ENCODE data around the gene PCMTD2.
"Not testable (repeated sequence)": the region's sequence is repeated elsewhere in the genome, so short reads cannot be mapped to it uniquely, and the experiment has no call there.

The PCMTD2 gene

DNA sequence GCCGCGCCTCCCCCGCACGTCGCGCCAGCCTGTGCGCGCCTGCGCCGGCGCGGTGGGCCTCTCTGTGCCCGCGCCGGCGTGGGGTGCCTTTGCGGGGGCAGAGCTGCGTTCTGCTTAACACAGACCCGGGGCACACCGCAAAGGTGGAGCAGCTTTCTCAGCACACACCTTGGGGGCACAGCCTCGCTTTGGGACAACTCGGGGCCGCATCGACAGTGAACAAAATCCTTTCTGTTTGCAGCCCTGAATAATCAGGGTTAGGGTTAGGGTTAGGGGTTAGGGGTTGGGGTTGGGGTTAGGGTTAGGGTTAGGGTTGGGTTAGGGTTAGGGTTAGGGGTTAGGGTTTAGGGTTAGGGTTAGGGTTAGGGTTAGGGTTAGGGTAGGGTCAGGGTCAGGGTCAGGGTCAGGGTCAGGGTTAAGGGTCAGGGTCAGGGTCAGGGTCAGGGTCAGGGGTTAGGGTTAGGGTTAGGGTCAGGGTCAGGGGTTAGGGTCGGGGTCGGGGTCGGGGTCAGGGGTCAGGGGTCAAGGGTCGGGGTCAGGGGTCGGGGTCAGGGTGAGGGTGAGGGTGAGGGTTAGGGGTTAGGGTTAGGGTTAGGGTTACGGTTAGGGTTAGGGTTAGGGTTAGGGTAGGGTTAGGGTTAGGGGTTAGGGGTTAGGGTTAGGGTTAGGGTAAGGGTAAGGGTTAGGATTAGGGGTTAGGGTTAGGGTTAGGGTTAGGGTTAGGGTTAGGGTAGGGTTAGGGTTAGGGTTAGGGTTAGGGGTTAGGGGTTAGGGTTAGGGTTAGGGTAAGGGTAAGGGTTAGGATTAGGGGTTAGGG lies 31.1 kb downstream of the PCMTD2 start:
- not testable (repeated sequence) for DNase-seq (ENCODE audit: low read depth in 2 of 2)

DNA sequence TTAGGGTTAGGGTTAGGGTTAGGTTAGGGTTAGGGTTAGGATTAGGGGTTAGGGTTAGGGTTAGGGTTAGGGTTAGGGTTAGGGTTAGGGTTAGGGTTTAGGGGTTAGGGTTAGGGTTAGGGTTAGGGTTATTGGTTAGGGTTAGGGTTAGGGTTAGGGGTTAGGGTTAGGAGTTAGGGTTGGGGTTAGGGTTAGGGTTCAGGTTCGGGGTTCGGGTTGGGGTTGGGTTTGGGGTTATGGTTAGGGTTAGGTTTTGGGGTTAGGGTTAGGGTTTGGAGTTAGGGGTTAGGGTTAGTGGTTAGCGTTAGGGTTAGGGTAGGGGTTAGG lies 31.7 kb downstream of the PCMTD2 start:
- not testable (repeated sequence) for DNase-seq (ENCODE audit: low read depth in 2 of 2)

DNA sequence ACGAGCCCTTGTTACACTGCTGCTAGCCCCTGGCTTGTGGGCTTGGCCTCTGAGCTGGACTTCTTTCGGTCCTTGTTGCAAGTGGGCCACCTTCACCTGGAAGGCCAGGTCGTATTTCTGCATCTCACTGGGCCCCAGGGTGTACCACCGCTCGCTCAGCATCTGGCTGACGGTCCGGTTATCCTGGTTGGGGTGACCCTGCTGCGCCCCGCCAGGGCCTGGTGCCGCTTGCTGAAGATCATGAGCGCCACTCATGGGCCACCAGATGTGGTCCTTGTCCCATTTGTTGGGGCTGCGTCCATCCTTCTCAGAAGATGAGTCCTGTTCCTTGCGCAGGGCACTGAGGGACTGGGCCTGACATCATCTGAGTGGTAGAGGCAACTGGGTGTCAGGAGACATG lies 36.6 kb downstream of the PCMTD2 start:
- DNase-seq (ENCODE audit: low read depth in 2 of 2): not testable (repeated sequence)

DNA sequence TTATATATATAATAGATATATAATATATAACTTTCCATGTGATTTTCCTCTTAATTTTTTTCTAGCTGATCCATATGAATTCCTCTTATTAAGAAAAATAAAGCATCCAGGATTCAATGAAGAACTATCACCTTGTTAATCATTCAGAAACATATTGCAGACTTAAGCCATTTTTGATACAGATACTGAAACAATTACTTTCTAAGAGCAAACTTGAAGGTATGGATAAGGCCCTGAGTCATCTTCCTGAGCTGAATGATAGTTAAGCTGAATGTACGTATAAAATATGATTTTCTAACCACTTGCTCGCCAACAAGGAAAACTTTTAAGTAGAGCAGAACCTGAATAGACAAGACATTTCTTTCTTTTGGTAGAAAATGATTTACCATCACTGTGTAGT lies 47.5 kb downstream of the PCMTD2 start:
- not testable (repeated sequence) for DNase-seq (ENCODE audit: low read depth in 2 of 2)

DNA sequence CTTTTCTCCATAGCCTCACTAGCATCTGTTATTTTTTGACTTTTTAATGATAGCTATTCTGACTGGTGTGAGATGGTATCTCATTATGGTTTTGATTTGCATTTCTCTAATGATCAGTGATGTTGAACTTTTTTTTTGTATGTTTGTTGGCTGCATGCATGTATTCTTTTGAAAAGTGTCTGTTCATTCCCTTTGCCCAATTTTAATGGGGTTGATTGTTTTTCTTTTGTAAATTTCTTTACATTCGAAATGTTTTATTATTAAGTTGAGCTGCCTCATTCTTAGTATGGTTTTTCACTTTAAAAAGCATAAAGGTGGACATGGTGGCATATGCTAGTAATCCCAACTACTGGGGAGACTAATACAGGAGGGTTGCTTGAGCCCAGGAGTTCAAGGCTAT lies 58.2 kb downstream of the PCMTD2 start:
- not testable (repeated sequence) for DNase-seq (ENCODE audit: low read depth in 2 of 2)

DNA sequence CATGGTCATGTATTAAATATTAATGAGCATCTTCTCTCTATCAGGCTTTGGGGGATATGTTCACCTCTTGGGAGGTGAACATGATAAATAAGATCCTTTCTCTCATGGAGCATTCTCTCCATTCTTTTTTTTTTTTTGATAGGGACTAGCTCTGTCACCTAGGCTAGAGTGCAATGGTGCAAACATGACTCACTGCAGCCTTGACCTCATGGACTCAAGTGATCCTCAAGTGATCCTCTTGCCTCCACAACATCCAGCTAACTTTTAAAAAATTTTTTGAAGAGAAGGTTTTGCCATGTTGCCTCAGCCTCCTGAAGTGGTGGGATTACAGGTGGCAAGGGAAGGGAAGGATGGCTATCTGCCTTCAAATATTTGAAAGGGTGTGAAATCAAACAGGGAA lies 59.8 kb downstream of the PCMTD2 start:
- DNase-seq (ENCODE audit: low read depth in 2 of 2): not testable (repeated sequence)

DNA sequence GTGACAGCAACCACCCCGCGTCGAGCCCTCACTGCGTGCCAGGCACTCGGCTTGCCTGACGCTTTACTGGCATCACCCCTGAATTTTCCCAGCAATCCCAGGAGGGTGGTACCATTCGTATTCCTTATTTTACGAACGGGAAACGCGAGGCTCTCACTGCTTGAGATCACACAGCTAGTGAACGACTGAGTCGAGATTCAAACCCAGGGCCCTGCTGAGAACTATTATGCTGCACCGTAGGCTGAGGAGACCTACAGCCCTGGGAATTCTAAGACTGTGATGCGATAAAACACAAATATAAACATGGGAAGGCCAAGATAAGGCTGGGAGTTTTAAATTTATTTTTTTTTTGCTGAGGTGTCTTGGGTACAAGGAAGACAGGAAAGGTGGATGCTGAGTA lies 60.3 kb downstream of the PCMTD2 start:
- DNase-seq (ENCODE audit: low read depth in 2 of 2): not testable (repeated sequence)

DNA sequence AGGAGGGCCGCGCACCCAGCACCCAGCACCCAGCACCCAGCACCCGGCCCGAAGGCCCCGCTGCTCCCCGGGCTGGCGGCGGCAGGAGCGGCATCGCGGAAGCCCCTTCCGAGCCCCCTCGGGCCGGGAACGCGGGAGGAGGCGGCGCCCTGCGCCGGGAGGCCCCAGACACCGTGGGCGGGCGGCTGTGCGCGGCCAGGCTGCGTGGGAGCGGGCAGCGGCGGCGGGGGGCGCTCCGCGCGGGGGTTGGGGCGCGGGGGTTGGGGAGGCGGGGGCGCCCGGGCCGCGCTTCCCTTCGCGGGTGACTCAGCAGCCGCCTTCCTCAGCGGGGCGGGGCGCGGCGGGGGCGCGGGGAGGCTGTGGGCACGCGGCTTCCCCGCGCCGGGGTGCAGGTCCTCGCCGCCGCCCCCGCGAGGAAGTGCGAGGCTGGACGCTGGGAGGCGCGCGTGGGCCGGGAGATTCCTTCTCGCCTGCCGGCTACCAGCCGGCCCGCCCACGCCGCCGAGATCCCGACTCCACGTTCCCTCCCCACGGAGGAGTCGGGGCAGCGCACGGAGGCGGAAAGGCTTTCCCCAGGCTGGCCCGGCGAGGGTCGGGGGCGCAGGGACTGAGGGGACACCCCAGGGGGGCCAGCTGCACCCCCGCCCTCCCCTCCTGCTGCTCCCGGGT lies 61.0 kb downstream of the PCMTD2 start:
- DNase-seq (ENCODE audit: low read depth in 2 of 2): not testable (repeated sequence)

DNA sequence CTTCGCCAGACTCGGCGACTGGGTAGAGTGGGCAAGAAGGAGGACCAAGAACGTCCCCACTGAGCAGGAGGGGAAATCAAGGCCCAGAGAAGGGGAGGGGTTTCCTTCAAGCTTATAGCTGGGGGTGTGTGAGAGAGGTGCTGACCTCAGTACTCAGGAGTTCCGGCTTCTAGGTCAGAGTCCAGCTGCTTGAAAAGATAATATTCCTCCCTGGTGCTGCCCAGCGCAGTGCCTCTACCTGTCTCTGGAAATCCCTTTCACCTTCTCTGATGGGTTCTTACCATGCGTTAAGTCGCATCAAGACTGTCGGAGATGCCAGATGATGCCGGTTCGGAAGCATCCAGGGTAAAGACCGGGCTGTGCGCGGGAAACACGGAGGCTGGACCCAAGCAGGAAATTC lies 61.8 kb downstream of the PCMTD2 start:
- not testable (repeated sequence) for DNase-seq (ENCODE audit: low read depth in 2 of 2)

DNA sequence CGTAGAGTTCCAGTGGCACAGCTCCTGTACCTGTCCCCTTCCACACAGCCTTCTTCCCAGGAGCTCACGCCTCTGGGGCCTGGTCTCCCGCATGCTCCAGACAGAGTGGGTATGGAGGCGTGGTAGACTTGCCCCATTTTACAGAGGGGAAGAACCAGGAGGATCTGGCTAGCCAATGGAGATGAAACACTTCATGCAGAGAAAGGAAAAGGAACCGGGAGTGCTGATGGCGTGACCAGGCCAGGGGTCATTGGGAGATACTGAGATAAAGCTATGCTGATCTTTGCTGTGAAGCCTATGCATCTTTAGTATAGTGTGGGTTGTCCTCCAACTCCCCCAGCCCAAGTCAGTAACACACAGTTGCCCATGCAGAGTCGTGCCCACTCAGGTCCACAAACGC lies 62.5 kb downstream of the PCMTD2 start:
- not testable (repeated sequence) for DNase-seq (ENCODE audit: low read depth in 2 of 2)

DNA sequence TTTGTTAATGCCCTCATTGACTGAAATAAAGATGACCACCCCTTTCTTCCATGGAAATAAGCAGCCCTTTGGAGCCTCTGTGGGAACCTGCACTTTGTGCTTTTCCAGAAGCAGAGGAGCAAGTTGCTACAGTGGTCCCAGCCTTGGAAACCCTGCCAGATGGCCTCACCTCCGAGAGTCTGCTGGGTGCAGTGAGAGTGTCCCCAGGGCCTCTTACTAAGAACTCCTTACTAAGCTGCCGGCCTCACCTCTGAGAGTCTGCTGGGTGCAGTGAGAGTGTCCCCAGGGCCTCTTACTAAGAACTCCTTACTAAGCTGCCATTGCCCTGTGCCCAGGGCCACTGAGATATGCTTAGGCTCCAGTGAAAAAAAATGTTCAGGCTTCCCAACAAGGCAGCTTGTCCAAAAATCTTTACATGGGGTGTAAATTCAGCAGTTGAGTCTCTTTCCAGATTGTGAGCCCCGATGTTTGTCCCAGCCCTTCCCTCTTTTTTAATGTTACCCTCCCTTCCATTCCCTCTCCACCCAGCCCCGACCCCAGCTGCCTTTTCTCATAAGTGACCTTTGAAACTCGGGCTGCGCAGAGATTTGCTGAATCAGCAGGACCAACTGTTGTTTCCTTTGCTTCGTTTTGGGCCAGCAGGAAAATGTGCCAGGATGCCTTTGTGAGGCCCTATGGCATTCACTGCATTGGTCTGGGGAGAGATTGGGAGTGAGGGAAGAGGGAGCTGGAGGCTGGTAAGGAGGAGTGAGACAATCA lies 66.7 kb downstream of the PCMTD2 start:
- DNase-seq (ENCODE audit: low read depth in 2 of 2): not testable (repeated sequence)

All from stimulated activated CD8-positive, alpha-beta memory T cell treated with anti-CD3 and anti-CD28 coated beads, Interleukin-7, amount 100 ng/mL, for 1 hour (primary cell).